Parathyroid adenoma (tissue), 2 donors: ENCODE data around the gene PRKN.

Experiments
- H2AFZ ChIP-seq: fragments of 300-600 bp; sonication (generic); one replicate; pipeline ENCODE4 v1.7.0; 2017; ENCODE audit warnings: antibody characterized with exemption, mild to moderate bottlenecking
- H3K27ac ChIP-seq: fragments of 300-600 bp; sonication (generic); one replicate; pipeline ENCODE4 v1.7.0; 2017
- H3K27me3 ChIP-seq: fragments of 300-600 bp; sonication (generic); one replicate; pipeline ENCODE4 v1.7.0; 2017; ENCODE audit warnings: low read length; ENCODE audit not compliant: control insufficient read depth, insufficient read depth
- H3K36me3 ChIP-seq: fragments of 300-600 bp; sonication (generic); one replicate; pipeline ENCODE4 v1.7.0; 2017; ENCODE audit warnings: low read length; ENCODE audit not compliant: control insufficient read depth, insufficient read depth
- H3K4me1 ChIP-seq: fragments of 300-600 bp; sonication (generic); one replicate; pipeline ENCODE4 v1.7.0; 2017; ENCODE audit warnings: control low read depth
- H3K4me2 ChIP-seq: fragments of 300-600 bp; sonication (generic); one replicate; pipeline ENCODE4 v1.7.0; 2017; ENCODE audit warnings: low read length
- H3K4me3 ChIP-seq: fragments of 300-600 bp; sonication (generic); one replicate; pipeline ENCODE4 v1.7.0; 2017; ENCODE audit warnings: low read depth, low read length
- H3K79me2 ChIP-seq: fragments of 300-600 bp; sonication (generic); one replicate; pipeline ENCODE4 v1.7.0; 2017; ENCODE audit warnings: control low read depth
- H3K9ac ChIP-seq: fragments of 300-600 bp; sonication (generic); one replicate; pipeline ENCODE4 v1.7.0; 2017; ENCODE audit warnings: mild to moderate bottlenecking
- H3K9me3 ChIP-seq: fragments of 300-600 bp; sonication (generic); one replicate; pipeline ENCODE4 v1.7.0; 2017; ENCODE audit warnings: low read length; ENCODE audit not compliant: control insufficient read depth
- TF ChIP-seq, protein P1 (sequence below): fragments of 300-600 bp; sonication (generic); IDR thresholded peaks from one replicate; pipeline ENCODE4 v1.7.0; 2017; ENCODE audit warnings: antibody characterized with exemption, mild to moderate bottlenecking
- donor health status: primary hyperparathyroidism.

The PRKN gene

DNA sequence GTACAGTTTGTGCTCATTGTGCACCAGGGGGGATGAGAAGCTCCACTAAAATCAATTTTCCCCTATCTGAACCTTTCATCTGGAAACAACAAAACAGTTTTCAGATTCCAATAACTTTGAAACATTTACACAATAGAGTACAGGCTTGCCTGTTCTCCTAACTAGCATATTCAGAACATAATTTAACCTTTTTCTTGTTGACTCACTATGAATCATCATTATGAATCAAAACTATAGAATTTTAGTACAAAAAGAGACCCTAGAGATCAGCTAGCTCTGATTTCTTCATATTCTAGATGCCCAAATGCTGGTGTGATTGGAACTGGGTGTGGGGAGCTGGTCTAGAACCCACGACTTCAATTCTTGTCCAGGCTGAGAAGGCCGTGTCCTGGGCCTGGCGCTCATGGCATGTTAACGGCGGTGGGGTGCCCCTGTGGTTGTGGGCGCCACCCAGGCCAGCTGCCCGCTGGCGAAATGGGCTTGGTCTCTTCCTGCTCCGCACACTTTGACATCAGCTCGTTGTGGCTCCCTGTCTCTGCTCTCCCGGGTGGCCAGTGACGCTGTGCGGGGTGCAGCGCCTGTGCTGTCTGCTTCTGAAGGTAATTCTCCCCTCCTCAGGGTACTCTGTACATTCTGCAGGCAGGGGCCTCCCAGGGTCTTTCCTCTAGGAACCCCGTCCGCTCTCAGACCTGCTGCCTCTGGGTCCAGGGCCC is 1423.8 kb downstream of the PRKN start:
- no peaks in the 10 kb centered on the region for H3K27me3 ChIP-seq
- H3K4me3 ChIP-seq, result no peak overlapping the region
- TF ChIP-seq, protein P1, sequence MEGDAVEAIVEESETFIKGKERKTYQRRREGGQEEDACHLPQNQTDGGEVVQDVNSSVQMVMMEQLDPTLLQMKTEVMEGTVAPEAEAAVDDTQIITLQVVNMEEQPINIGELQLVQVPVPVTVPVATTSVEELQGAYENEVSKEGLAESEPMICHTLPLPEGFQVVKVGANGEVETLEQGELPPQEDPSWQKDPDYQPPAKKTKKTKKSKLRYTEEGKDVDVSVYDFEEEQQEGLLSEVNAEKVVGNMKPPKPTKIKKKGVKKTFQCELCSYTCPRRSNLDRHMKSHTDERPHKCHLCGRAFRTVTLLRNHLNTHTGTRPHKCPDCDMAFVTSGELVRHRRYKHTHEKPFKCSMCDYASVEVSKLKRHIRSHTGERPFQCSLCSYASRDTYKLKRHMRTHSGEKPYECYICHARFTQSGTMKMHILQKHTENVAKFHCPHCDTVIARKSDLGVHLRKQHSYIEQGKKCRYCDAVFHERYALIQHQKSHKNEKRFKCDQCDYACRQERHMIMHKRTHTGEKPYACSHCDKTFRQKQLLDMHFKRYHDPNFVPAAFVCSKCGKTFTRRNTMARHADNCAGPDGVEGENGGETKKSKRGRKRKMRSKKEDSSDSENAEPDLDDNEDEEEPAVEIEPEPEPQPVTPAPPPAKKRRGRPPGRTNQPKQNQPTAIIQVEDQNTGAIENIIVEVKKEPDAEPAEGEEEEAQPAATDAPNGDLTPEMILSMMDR, result no peak
- H3K4me2 ChIP-seq, result no peak overlapping the region
- no peaks in the 10 kb centered on the region for H3K9me3 ChIP-seq
- no peak overlapping the region for H2AFZ ChIP-seq
- no peaks in the 10 kb centered on the region for H3K4me1 ChIP-seq
- no peak overlapping the region for H3K27ac ChIP-seq
- no peak overlapping the region for H3K9ac ChIP-seq
- H3K79me2 ChIP-seq, result no peaks in the 10 kb centered on the region
- H3K36me3 ChIP-seq, result no peaks in the 10 kb centered on the region

DNA sequence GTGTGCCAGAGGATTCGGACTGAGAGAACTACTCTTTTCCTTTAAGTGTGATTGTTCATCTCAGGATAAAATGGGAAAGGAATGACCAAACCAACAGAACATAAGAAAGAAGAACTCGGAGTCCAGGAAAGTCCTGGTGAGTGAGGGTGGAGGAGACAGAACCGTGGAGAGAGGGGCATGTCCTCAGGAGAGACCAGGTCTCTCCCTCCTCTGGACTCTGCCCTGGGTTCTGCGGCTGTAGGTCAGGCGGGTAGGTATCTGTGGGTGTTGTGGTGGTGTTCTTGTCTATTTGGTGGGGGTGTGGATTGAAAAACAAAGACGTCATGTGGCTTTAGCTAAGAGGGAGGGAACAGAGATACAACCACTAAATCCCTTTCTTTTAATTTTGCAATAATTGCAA is 1424.6 kb downstream of the PRKN start:
- no peak overlapping the region for H3K9ac ChIP-seq
- H3K36me3 ChIP-seq, result no peaks in the 10 kb centered on the region
- no peaks in the 10 kb centered on the region for H3K9me3 ChIP-seq
- H3K4me3 ChIP-seq, result no peak overlapping the region
- H3K79me2 ChIP-seq, result no peaks in the 10 kb centered on the region
- no peaks in the 10 kb centered on the region for H3K4me1 ChIP-seq
- no peaks in the 10 kb centered on the region for H3K27me3 ChIP-seq
- TF ChIP-seq, protein P1, result no peak
- no peak overlapping the region for H2AFZ ChIP-seq
- H3K27ac ChIP-seq, result no peak overlapping the region
- no peak overlapping the region for H3K4me2 ChIP-seq

DNA sequence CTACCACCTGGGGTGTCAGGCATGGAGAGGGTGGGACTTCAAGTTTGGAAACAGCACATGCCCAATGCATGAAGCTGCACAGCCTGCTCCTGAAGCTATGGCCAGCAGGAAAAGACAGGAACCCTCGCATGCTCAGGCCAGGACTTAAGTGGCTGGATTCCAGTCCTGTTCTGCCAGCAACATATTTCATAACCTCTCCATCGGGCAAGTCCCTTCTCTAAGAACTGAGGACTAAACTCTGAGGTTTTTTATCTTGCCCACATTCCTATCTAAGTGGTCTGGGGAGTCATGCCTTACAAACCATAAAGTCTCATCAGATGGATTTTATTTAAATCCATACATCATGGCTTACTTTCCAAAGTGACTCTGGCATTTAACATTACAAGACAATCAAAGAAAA is 1426.2 kb downstream of the PRKN start:
- no peak overlapping the region for H3K27ac ChIP-seq
- no peaks in the 10 kb centered on the region for H3K9me3 ChIP-seq
- H3K4me3 ChIP-seq, result no peak overlapping the region
- no peaks in the 10 kb centered on the region for H3K79me2 ChIP-seq
- no peak overlapping the region for H3K9ac ChIP-seq
- no peaks in the 10 kb centered on the region for H3K36me3 ChIP-seq
- no peak overlapping the region for H2AFZ ChIP-seq
- no peak overlapping the region for H3K4me2 ChIP-seq
- TF ChIP-seq, protein P1, result no peak
- no peaks in the 10 kb centered on the region for H3K27me3 ChIP-seq
- no peaks in the 10 kb centered on the region for H3K4me1 ChIP-seq

DNA sequence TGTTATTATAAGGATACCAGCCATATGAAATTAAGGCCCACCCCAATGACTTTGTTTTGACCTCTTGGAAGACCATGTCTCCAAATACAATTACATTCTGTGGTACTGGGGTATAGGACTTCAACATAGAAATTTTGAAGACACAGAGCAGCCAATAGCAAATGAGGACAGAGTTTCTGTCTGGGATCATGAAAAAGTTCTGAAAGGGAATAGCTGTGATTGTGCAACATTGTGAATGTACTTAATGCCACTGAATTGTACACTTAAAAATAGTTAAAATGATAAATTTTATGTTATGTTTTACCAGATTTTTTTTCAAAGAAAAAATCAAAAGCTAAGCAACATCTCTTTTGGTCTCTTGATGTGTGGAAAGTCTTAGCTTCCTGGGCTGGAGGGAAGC is 1426.7 kb downstream of the PRKN start:
- Histone ChIP-seq H3K4me2 (no peak overlapping the region), H3K79me2 (no peaks in the 10 kb centered on the region), H3K27me3 (no peaks in the 10 kb centered on the region), H3K9me3 (no peaks in the 10 kb centered on the region), H3K36me3 (no peaks in the 10 kb centered on the region), H3K4me3 (no peak overlapping the region), H2AFZ (no peak overlapping the region), H3K9ac (no peak overlapping the region), H3K27ac (no peak overlapping the region), H3K4me1 (no peaks in the 10 kb centered on the region)
- TF ChIP-seq, protein P1, result no peak

DNA sequence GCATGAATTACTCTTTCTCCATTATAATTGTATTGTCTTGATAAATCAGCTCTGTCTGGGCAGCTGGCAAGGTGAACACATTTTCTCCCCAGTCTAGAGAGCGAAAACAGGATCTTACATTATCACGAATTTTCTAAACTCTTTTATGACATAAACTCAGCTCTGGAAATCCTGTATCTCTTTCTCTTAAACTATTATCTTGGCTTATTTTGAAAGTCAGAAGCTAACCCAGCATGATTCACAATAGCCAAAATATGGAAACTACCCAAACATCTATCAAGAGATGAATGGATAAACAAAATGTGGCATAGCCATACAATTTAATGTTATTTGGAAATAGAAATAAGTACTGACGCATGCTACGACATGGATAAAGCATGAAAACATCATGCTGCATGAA is 1427.8 kb downstream of the PRKN start:
- TF ChIP-seq, protein P1, result no peak
- Histone ChIP-seq H3K9me3 (no peaks in the 10 kb centered on the region), H3K4me2 (no peak overlapping the region)

More for the DNA sequence above, 1427.8 kb downstream of the PRKN start:
- Histone ChIP-seq H3K36me3 (no peaks in the 10 kb centered on the region), H2AFZ (no peak overlapping the region), H3K4me1 (no peaks in the 10 kb centered on the region), H3K9ac (no peak overlapping the region), H3K79me2 (no peaks in the 10 kb centered on the region), H3K27me3 (no peaks in the 10 kb centered on the region), H3K4me3 (no peak overlapping the region), H3K27ac (no peak overlapping the region)
